Measurements from ENCODE around the gene KYNU. TPM values are rescaled to one million over a fixed set of nuclear protein-coding genes. Genes with fewer than 3 reads are reported as not detected.
"Not testable (repeated sequence)": the region's sequence is repeated elsewhere in the genome, so short reads cannot be mapped to it uniquely, and the experiment has no call there.

Gene KYNU
- total RNA-seq, 1 experiment from 2014 or later: 0.37 TPM

DNA sequence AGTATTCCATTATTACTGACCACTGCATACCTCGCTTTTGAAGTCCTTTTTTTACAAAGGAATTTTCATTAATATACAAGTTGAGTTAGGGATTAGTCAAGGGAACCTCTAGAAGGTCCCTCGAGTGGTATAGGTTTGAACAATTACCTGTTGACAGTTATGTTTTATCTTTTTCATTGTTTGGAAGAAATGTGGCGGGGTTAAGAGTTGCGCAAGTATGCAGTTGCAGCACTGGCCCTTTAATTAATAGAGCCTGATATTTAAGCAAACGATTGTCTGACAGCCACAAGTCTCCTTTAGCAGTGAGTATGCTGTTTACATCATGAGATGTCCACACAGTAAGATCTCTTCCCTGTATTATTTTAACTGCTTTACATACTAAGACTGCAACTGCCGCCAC lies 24.3 kb downstream of the KYNU start:
- H3K27me3 Mint-ChIP-seq (ENCODE audit: low read depth): no peaks in the 10 kb centered on the region; the same call in 1 of the 2 replicates
- no peak overlapping the region for H2AFZ ChIP-seq (ENCODE audit: low read length)
- peaks cover 0 to 2% (median 0%) of the 10 kb centered on the region in 3 experiments; a peak in 2 of 7 replicates for H3K36me3 Mint-ChIP-seq (ENCODE audit: insufficient read depth in 1 of 3, low read depth in 3 of 3)
- no peak overlapping the region for H2BK15ac ChIP-seq (ENCODE audit: low read depth, low read length)
- no peak overlapping the region for H3K4me3 Mint-ChIP-seq
- H2BK20ac ChIP-seq (ENCODE audit: low read depth, low read length, poor library complexity, severe bottlenecking): no peak overlapping the region
- no peak overlapping the region for H4K91ac ChIP-seq (ENCODE audit: insufficient read length, low read depth, low read length)
- no peak for TF ChIP-seq CTCF (conservative IDR thresholded peaks at IDR 0.05)
- no peak overlapping the region for H3K14ac ChIP-seq (ENCODE audit: insufficient read depth, low read length)
- no peak overlapping the region for H3K4ac ChIP-seq (ENCODE audit: low read depth, low read length)
- H2BK120ac ChIP-seq (ENCODE audit: low read depth, low read length, poor library complexity, severe bottlenecking): no peak overlapping the region
- no peaks in the 10 kb centered on the region for H3K9me3 ChIP-seq (ENCODE audit: control insufficient read depth, low read depth, low read length)
- H3K18ac ChIP-seq (ENCODE audit: insufficient read length, low read depth, low read length): no peak overlapping the region
- no peaks in the 10 kb centered on the region for H3K79me2 ChIP-seq (ENCODE audit: insufficient read depth, low read length)
- no peak overlapping the region for H3K4me2 ChIP-seq (ENCODE audit: insufficient read depth, insufficient read length, low read length)
- no peak overlapping the region for H2AK5ac ChIP-seq (ENCODE audit: insufficient read length, low read length)
- H3K27ac ChIP-seq (ENCODE audit: insufficient read length, low read depth, low read length): no peak overlapping the region
- H3K9me3 Mint-ChIP-seq: peaks cover 0 to 7% of the 10 kb centered on the region in 2 experiments; a peak in 1 of 5 replicates
- H3K23me2 ChIP-seq (ENCODE audit: insufficient read length, low read depth, low read length, poor library complexity, severe bottlenecking): no peaks in the 10 kb centered on the region
- no peak overlapping the region for H3K23ac ChIP-seq (ENCODE audit: insufficient read length, low read depth, low read length)
- H3K27ac Mint-ChIP-seq: no peak overlapping the region; a peak in 1 of 7 replicates
- no peaks in the 10 kb centered on the region for H3K27me3 ChIP-seq (ENCODE audit: insufficient read depth, low read length)
- WGBS (ENCODE audit: extremely low coverage, insufficient read length, low lambda C conversion rate): no CpG with 5 or more reads among the region's 6 CpGs
- H4K20me1 ChIP-seq (ENCODE audit: control insufficient read depth, insufficient read depth, insufficient read length): no peaks in the 10 kb centered on the region
- no peak overlapping the region for H2BK12ac ChIP-seq (ENCODE audit: insufficient read length, low read depth, low read length)
- peaks cover 6 to 10% of the 10 kb centered on the region in 2 experiments for H3K4me1 Mint-ChIP-seq
- H3K56ac ChIP-seq (ENCODE audit: insufficient read length, low read depth, low read length): no peak overlapping the region
- no peaks in the 10 kb centered on the region for H3K79me1 ChIP-seq (ENCODE audit: insufficient read depth, low read depth, low read length, poor library complexity, severe bottlenecking)
- H4K8ac ChIP-seq (replicated peaks; ENCODE audit: insufficient read length, low read depth, low read length): no peak overlapping the region
- no peak overlapping the region for H4K5ac ChIP-seq (ENCODE audit: insufficient read length, low read depth, low read length)
- no peak overlapping the region for H3K9ac ChIP-seq (ENCODE audit: extremely low read depth, insufficient read length, low read length)
- no peak overlapping the region for H2BK5ac ChIP-seq (ENCODE audit: insufficient read length, low read length)
- no peak for DNase-seq
- no peak overlapping the region for H3T11ph ChIP-seq (ENCODE audit: low read length)
- H3K4me1 ChIP-seq (ENCODE audit: insufficient read depth, low read length): no peaks in the 10 kb centered on the region

- no CpG with 5 or more reads among the region's 7 CpGs for WGBS (ENCODE audit: extremely low coverage, insufficient read length, low lambda C conversion rate)
- H3K27me3 ChIP-seq (ENCODE audit: insufficient read depth, low read length); H3K4ac ChIP-seq (ENCODE audit: low read depth, low read length); H2BK20ac ChIP-seq (ENCODE audit: low read depth, low read length, poor library complexity, severe bottlenecking); H3K4me2 ChIP-seq (ENCODE audit: insufficient read depth, insufficient read length, low read length); H3K4me1 ChIP-seq (ENCODE audit: insufficient read depth, low read length); H3K56ac ChIP-seq (ENCODE audit: insufficient read length, low read depth, low read length); H3K79me2 ChIP-seq (ENCODE audit: insufficient read depth, low read length); H3K23ac ChIP-seq (ENCODE audit: insufficient read length, low read depth, low read length); H3K36me3 Mint-ChIP-seq (ENCODE audit: insufficient read depth in 1 of 3, low read depth in 3 of 3); H3K23me2 ChIP-seq (ENCODE audit: insufficient read length, low read depth, low read length, poor library complexity, severe bottlenecking); H3K79me1 ChIP-seq (ENCODE audit: insufficient read depth, low read depth, low read length, poor library complexity, severe bottlenecking); H2AFZ ChIP-seq (ENCODE audit: low read length); H2AK5ac ChIP-seq (ENCODE audit: insufficient read length, low read length); H2BK120ac ChIP-seq (ENCODE audit: low read depth, low read length, poor library complexity, severe bottlenecking); H3K14ac ChIP-seq (ENCODE audit: insufficient read depth, low read length); H3K27ac Mint-ChIP-seq; H2BK15ac ChIP-seq (ENCODE audit: low read depth, low read length); H3K9me3 ChIP-seq (ENCODE audit: control insufficient read depth, low read depth, low read length); H2BK12ac ChIP-seq (ENCODE audit: insufficient read length, low read depth, low read length); H2BK5ac ChIP-seq (ENCODE audit: insufficient read length, low read length); H3K9ac ChIP-seq (ENCODE audit: extremely low read depth, insufficient read length, low read length); H3T11ph ChIP-seq (ENCODE audit: low read length); DNase-seq; H4K91ac ChIP-seq (ENCODE audit: insufficient read length, low read depth, low read length); H4K8ac ChIP-seq (replicated peaks; ENCODE audit: insufficient read length, low read depth, low read length); H4K5ac ChIP-seq (ENCODE audit: insufficient read length, low read depth, low read length); H3K27ac ChIP-seq (ENCODE audit: insufficient read length, low read depth, low read length); H3K9me3 Mint-ChIP-seq; H3K27me3 Mint-ChIP-seq (ENCODE audit: low read depth); H3K18ac ChIP-seq (ENCODE audit: insufficient read length, low read depth, low read length); H3K4me3 Mint-ChIP-seq; H4K20me1 ChIP-seq (ENCODE audit: control insufficient read depth, insufficient read depth, insufficient read length): not testable (repeated sequence)
- peaks cover 6 to 10% of the 10 kb centered on the region in 2 experiments for H3K4me1 Mint-ChIP-seq
Measured at GRCh38 chr2:142903726-142904125, 26.3 kb downstream of the KYNU start.

Measured in H9 (cell line).